GM21737 (cell line): Measurements from ENCODE around the gene POLN.
"Not testable (repeated sequence)": the region's sequence is repeated elsewhere in the genome, so short reads cannot be mapped to it uniquely, and the experiment has no call there.

Experiments
- ATAC-seq: cut with Tn5 transposase; IDR thresholded peaks from one replicate; pipeline ENCODE4 v1.9.1; 2021; ENCODE audit warnings: mild to moderate bottlenecking, moderate library complexity; ENCODE audit not compliant: unreplicated experiment

POLN gene

DNA sequence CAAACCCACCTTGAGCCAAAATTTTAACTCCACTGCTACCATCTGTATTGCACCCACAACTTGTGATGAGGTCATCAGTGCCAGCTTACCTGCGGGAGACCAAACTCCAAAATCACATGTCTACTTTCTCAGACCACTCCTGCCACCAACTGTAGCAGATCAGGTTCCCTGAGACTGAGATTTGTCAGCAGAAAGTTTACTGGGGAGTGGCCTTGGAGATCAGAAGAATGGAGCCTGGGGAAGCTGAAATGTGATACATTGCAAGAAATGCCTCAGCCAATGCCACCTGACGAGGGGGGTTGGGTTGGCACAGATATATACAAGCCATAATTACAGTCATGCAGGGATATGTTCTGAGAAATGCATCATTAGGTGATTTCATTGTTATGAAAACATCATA, 19.1 kb downstream of the POLN start:
- ATAC-seq: no peak

DNA sequence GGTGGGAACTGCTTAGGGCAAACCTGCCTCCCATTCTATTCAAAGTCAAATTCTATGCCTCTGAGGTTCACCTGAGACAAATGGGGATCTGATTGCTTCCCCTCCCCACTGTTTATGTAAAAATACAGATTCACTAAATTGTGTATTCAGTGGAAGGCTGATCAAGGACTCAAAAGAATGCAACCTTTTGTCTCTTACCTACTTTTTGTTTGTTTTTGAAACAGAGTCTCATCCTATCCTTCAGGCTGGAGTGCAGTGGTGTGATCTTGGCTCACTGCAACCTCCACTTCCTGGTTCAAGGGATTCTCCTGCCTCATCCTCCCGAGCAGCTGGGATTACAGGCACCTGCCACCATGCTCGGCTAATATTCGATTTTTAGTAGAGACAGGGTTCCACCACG, 20.5 kb downstream of the POLN start:
- not testable (repeated sequence) for ATAC-seq

GRCh38 chr4:2220016-2220630, 21.8 kb downstream of the POLN start:
- ATAC-seq: no peak

GRCh38 chr4:2219233-2219760, 22.6 kb downstream of the POLN start:
- ATAC-seq: no peak

DNA sequence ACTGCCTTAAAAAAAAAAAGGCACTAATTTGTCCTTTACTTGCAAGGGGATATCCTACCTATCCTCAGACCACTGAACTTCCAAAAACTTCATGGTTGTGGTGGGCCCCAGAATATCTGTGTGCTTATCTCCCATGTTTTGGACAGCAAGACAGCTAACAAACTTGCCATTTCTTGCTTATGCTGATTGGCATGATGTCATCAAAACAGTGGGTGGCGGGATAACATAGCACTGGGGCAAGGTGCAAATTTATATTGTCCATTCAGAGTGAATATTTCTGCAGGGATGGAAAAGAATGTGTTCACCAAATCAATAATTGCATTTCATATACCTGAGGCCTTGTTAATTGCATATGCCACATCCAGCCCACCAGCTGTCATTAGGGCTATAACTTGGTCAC, 23.5 kb downstream of the POLN start:
- no peak for ATAC-seq

DNA sequence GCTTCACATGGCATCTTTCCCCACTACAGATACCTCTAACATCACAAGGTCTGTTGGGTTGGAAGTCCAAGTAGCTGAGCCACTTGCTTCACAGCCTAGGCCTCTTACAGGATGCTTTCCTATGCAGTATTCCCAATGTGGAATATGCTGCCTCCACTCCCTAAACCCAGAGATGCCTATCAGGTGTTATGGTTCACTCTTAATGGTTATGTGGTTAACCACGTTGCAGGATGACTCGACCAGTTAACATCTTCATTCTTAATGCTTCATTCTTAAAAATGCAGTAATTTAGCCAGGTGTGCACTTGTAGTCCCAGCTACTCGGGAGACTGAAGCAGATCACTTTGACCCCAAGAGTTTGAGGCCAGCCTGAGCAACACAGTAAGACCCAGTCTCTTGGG, 24.2 kb downstream of the POLN start:
- ATAC-seq: no peak

- no peak for ATAC-seq
These were observed 29.1 kb downstream of the POLN start for GRCh38 chr4:2212831-2213230.

GRCh38 chr4:2202789-2203188, 39.1 kb downstream of the POLN start:
- not testable (repeated sequence) for ATAC-seq

- no peak for ATAC-seq
These were observed 47.4 kb downstream of the POLN start for GRCh38 chr4:2194496-2194895.

GRCh38 chr4:2193326-2193725, 48.6 kb downstream of the POLN start:
- ATAC-seq: no peak

DNA sequence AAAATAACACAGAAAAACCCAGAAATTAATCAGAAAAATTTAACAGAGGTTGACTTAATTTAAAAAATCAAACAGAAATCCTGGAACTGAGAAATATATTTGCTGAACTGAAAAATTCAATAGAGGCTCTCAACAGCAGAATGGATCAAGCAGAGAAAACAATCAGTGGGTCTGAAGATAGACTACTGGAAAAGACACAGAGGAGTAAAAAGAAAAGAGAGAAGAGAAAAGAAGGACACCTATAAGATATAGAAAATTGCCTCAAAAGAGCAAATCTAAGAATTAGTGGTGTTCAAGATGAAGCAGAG, 55.1 kb downstream of the POLN start:
- no peak for ATAC-seq

GRCh38 chr4:2186133-2186864, 55.6 kb downstream of the POLN start:
- no peak for ATAC-seq

DNA sequence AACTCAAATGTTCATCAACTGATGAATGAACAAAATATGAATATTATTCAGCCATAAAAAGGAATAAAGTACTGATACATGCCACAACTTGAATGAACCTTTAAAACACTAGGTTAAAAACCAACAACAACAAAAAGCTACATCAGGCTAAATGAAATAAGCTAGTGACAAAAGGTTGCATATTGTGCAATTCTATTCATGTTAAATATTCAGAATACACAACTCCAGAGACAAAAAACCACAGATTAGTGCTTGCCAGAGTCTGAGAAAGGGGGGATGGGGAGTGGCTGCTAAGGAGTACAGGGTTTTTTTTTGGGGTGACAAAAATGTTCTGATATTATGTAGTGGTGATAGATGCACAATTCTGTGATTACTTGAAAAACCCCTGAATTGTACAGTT, 58.5 kb downstream of the POLN start:
- no peak for ATAC-seq

DNA sequence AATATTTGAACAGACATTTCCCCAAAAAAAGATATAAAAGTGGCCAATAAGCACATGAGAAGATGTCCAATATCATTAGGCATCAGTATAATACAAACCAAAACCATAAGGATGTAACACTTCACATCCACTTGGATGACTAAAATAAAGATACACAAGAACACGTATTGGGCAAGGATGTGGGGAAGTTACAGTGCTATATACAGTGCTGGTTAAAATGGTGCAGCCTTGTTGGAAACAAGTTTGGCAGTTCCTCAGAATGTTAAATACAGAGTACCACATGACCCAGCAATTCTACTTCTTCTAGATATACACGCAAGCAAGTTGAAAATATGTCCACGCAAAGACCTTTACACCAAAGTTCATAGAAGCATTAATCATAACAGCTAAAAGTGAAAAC, 58.9 kb downstream of the POLN start:
- no peak for ATAC-seq

GRCh38 chr4:2180410-2180809, 61.5 kb downstream of the POLN start:
- no peak for ATAC-seq

- no peak for ATAC-seq
These were observed 62.2 kb downstream of the POLN start for GRCh38 chr4:2179717-2180116.

DNA sequence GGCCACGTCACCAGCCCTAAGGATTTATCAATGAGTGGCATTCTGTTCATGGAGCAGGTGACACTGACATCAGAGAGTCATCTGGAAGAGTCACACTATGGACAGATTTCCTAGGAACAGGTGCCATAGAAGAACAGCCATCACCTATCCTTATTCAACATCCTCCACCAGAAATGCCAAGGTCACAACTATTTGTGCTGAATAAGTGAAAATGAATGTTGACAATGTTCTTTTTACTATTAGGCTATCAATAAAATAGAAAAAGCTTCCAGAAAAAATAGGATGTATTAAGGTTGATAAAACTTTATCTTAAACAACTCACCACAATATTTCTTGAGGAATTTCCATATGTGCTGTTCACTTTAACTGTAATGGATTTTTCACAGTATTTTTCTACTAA, 62.9 kb downstream of the POLN start:
- no peak for ATAC-seq

DNA sequence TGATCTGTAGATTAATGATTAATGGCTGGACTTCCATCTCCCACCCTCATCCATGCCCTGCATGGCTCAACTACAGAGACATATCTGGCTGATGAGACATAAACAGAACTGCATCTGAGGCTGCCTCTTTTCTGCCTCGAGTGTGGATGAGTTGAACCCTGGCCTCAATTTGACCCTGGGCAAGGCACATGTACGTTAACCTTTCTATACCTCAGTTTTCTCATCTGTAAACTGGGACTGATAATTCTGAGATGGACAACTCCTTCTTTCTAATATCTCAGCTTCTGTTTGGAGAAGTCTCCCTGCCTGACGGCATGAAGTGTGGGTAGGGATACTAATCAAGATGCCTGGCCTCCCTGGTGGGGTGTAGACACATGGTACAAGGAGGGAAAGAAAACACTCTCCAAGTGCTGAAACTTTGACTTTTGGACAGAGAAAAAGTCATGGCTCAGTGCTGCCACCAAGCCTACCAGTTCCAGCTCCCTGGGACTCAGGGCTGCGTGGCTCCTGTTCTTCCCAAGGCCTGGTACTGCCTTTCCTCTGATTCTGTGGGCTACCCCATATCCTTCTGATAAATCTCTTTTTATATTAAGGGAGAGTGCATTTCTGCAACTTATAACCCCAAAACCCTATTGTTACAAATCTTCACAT, 64.4 kb downstream of the POLN start:
- no peak for ATAC-seq

DNA sequence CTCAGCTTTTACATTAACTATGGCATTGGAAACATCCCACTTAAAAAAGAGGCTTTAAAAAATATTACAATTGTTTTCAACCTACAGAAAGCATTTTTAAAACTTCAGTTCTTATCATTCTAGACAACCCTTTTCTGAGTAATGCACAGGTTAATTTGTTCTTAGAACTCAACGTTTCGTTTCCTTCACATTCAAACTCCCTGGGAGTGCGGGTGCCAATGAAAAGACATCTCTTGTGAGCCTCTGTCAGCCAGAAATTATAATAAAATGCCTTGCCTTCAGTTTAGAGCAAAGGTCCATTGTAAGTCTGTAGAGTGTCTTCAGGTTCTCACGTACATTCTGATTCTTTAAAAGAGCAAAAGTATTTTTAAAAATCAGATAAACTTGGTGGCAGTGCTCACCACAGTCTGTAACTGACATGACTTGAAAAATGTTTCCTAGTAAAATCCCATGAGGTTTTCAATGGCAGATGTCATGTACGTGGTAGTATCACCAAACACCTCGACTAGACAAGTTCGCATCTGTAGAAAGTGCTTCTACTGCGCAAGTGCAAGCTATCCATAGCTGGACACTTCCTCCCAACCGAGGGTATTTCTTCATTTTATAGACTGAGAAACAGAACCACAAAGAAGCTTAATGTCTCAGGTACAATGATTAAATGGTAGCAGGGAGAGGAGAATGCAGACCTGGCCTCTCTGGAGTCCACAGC, 65.8 kb downstream of the POLN start:
- no peak for ATAC-seq

- no peak for ATAC-seq
These were observed 67.9 kb downstream of the POLN start for GRCh38 chr4:2174061-2174460.

- ATAC-seq: no peak
These were observed 69.2 kb downstream of the POLN start for GRCh38 chr4:2172627-2173231.
